T-helper 2 cell (primary cell): Measurements from ENCODE around the gene BRINP2.
A peak's percentile ranks its signal among the peaks of the same experiment; 100 is the strongest.

Source experiments
- DNase-seq, 5 experiments: peaks; one replicate each; pipeline versions ENCODE4 v3.0.0 to v3.0.0-alpha.2; 2012 to 2022

BRINP2 gene

GRCh38 chr1:177164380-177165068, 6.2 kb upstream of the BRINP2 start, which contains the start of gene ASTN1:
Gene ASTN1 (minus strand): TSS chr1:177164712. CDS start chr1:177164676, 36 bp downstream.
- no peak for DNase-seq

GRCh38 chr1:177165069-177165439, 5.7 kb upstream of the BRINP2 start:
- no peak for DNase-seq

GRCh38 chr1:177171536-177172123, 872 bp downstream of the BRINP2 start:
- DNase-seq = no peak

GRCh38 chr1:177172272-177172671, 1.5 kb downstream of the BRINP2 start:
- no peak for DNase-seq

- no peak for DNase-seq
Measured at GRCh38 chr1:177172866-177173265, 2.1 kb downstream of the BRINP2 start.

GRCh38 chr1:177173976-177174375, 3.2 kb downstream of the BRINP2 start:
- no peak for DNase-seq

GRCh38 chr1:177174921-177175634, 4.3 kb downstream of the BRINP2 start:
- DNase-seq = no peak

GRCh38 chr1:177181280-177181630, 10.5 kb downstream of the BRINP2 start:
- no peak for DNase-seq

- DNase-seq = peak in 1 of 5 experiments; percentile 38
Measured at GRCh38 chr1:177181631-177182291, 11.0 kb downstream of the BRINP2 start.

- no peak for DNase-seq
Measured at GRCh38 chr1:177183836-177184235, 13.1 kb downstream of the BRINP2 start.

- no peak for DNase-seq
Measured at GRCh38 chr1:177185209-177185608, 14.5 kb downstream of the BRINP2 start.

- DNase-seq = no peak
Measured at GRCh38 chr1:177186639-177187038, 15.9 kb downstream of the BRINP2 start.

GRCh38 chr1:177190308-177190970, 19.7 kb downstream of the BRINP2 start:
- no peak for DNase-seq

- DNase-seq = no peak
Measured at GRCh38 chr1:177198243-177198642, 27.5 kb downstream of the BRINP2 start.

GRCh38 chr1:177200290-177200689, 29.5 kb downstream of the BRINP2 start:
- DNase-seq = no peak

GRCh38 chr1:177206831-177207355, 36.1 kb downstream of the BRINP2 start:
- no peak for DNase-seq

GRCh38 chr1:177208920-177209319, 38.2 kb downstream of the BRINP2 start:
- no peak for DNase-seq

- DNase-seq = no peak
Measured at GRCh38 chr1:177209357-177209756, 38.6 kb downstream of the BRINP2 start.

- no peak for DNase-seq
Measured at GRCh38 chr1:177210071-177210470, 39.3 kb downstream of the BRINP2 start.

GRCh38 chr1:177211231-177211630, 40.5 kb downstream of the BRINP2 start:
- DNase-seq = no peak

- DNase-seq = no peak
Measured at GRCh38 chr1:177216587-177217202, 45.9 kb downstream of the BRINP2 start.
